GM21447 (cell line): Measurements from ENCODE around the gene SPTBN5.

Experiments
- ATAC-seq: cut with Tn5 transposase; IDR thresholded peaks from one replicate; pipeline ENCODE4 v1.9.1; 2021; ENCODE audit not compliant: unreplicated experiment

The SPTBN5 gene

DNA sequence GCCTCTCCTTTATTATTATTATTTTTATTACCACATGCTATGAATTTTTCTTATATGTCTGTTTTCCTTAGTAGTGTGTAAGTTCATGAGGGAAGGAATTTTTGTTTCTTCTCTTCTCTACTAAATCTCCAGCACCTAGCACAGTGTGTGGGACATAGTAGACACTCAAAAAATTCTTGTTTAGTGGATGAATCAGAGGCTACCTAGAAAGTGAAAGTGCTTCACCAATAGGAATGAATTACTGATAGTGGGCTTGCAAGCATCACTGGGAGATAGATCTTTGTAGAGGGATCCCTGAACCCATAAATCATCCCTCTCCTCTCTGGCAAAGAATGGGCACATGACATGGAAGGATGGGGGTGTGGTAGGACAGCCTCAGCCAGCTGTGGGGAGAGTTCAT is 8.5 kb downstream of the SPTBN5 start:
- no peak for ATAC-seq

DNA sequence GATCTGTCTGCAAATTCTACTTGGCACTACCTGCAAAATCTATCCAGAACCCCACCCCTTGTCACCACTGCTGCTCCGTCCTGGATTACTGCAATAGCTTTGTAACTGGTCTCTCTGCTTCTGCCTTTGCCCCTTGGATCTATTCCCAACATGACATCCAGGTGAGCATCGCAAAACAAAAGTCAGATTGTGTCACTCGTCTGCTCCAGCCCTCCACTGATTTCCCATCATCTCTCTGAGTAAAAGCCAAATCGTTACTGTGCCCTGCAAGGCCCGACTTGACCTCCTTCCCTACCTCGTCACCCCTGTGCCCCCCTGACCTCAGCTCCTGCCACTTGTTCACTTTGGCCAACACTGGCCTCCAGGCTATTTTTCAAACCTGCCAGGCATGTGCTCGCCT is 9.4 kb downstream of the SPTBN5 start:
- no peak for ATAC-seq

DNA sequence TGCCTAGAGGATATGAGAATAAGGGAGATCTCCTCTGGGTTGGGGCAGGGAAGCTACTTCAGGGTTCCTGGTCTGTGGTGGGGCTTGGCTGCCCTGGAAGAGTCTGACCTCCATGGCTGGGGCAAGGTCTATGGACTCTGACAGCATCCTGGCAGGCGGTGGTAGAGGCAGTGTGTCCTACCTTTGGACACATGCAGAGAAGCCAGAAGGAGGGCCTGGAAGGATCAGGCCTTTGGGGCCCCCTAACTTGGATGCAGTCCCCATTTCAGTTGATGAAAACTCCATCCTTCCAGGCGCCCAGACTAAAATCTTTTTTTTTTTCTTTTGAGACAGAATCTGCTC is 10.4 kb downstream of the SPTBN5 start:
- ATAC-seq, result no peak

DNA sequence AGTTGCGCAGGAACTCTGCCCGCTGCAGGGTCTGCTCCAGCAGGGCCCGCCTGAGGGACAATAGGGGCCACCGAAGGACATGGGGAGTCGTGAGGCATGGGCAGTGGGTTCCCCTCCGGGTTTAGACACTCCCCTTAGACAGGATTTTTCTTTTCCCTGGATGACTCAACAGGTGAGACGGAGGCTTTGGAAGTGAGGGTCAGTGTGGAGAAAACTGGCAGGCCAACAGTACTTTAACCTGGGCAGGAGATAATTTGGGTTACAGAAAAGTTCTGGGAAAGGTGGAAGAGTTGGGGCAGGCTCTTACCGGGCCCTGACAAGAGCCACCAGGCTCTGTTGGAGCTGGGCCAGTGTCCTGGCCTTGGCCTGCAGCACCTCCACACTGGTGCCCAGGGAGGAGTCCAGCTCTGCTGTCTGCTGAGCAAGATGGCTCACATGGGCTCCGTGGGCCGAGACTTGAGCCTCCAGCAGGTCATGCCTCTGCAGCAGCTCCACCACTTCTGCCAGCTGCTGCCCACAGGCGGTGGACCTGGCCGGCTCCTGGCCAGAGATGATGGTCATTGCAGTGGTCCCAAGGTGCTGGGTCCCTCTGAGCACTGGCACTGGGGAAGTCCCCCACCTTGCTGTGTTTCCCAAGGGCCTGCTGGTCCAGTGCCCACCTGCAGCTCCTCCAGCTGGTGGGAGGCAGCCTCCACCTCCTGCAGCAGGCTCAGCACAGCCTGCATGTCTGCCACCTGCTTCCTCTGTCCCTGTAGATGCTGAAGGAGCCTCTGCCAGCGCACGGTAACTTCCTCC is 11.0 kb downstream of the SPTBN5 start:
- no peak for ATAC-seq

DNA sequence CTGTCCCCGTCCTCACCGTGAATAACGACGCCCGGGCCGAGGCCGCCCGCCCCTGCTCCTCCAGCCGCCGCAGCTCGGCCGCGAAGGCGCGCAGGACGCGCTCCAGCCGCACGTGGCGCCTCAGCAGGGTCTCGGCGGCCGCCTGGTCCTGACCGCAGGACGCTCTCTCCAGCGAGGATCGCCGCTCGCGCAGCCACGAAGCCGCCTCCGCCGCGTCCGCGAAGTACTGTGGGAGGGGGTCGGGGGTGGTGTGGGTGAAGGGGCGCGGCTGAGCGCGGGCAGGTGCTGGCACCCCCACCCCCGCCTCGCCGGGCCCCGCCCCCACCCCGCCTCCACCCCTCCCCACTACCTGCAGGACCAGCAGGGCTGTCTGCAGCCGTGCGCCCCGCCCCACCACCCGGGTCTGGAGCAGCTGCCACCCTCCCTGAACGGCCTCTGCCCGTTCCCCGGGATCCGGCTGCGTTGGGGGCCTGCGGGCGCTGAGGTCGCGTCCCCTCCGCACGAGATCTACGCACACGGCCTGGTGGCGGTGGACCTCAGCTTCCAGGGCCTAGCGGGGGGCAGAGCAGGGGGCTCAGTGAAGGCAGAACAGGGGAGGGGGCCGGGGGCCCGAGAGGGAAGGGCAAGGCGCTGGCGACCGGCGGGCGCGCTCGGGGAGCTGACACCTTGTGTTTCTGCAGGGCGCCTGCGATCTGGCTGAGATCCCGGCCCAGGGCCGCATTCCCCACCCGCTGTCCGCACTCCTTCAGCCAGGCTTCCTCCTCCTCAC is 11.7 kb downstream of the SPTBN5 start:
- no peak for ATAC-seq

DNA sequence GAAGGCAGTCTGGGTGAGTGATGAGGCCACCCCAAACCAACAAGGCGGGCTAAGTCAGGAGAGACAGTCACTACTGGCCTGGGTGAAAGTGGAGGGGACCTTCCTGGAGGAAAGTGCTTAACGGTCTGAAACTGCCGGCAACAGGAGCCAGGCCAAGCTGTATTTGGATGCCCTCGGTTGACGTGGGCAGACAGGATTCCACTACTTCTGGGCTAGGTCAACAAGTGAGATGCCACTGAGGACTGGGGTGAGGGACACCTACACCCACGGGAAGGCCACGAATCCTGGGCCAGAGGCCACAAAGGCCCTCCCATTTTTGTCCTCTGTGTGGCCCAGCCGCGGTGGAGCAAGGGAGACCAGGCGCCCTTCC is 12.3 kb downstream of the SPTBN5 start:
- no peak for ATAC-seq

DNA sequence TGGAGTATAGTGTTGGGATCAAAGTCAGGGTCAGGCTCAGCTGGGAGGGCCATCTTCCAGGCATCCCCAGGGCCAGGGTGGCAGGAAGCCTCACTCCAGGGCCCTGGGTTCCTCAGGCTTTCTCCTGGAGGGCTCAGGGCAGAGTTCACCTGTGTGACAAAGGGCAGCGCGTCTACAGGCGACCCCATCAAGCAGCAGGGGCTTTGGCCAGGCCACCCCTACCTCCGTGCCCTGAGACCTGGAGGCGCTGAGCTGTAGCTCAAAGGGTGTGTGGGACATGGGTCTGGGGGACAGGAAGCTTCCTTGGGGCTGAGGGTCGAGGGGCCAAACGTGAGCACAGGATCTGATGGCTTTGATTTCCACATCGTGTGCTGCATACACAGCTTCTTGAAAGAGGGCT is 12.8 kb downstream of the SPTBN5 start:
- no peak for ATAC-seq

DNA sequence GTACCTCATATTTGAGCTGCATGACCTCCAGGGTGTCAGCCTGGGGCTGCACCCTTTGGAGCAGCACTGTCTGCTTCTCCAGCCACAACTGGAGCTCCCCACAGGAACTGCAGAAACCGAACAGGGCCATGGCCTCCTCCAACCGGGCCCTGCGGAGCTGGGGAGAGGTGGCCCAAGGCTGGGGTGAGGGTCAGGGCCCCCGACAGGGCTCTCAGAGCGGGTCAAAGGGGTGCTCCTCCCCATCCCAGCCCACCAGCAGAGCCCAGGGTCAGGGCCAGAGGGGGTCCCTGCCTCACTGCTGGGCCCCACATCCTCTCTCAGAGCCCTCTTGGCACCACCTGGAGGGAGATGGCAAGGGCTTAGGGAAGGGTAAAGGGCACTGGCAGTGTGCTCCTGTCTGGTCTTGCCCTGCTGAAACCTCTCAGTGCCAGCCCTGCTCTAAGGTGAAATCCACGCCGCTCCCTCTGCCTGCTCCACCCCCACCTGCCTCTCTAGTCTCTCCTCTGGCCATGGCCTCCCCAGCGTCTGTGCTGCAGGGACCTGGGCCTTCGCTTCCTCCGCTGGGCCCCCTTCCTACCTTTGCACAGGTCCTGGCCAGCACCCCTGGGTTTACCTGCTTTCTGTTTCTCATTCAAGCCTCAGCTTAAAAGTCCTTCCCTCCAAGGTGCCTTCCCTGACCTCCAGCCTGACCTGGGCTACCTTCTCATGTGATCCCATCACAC is 13.5 kb downstream of the SPTBN5 start:
- ATAC-seq, result no peak

DNA sequence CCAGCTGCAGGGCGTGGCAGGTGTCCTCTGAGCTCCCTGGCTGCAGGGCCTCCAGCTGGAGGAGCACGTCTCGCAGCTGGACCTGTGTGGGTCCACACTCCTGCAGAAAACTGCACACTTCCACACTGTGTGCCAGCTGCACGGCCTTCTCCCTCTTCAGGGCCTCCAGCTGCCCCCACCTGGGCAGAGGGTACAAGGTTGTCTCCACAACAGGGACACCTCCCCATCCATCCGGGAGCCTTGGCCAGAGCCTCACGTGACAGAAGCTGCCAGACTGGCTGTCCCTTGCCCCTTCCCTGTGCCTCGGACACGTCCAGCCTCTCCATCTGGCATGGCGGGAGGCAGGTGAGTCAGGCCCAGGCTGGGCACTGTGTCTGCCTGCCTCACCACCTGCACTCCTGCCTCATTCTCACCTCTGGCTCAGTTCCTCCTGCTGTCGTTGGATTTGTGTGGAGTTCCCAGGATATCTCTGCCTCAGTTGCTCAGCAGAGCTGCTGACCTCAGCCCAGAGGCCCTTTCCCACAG is 14.5 kb downstream of the SPTBN5 start:
- ATAC-seq, result no peak

DNA sequence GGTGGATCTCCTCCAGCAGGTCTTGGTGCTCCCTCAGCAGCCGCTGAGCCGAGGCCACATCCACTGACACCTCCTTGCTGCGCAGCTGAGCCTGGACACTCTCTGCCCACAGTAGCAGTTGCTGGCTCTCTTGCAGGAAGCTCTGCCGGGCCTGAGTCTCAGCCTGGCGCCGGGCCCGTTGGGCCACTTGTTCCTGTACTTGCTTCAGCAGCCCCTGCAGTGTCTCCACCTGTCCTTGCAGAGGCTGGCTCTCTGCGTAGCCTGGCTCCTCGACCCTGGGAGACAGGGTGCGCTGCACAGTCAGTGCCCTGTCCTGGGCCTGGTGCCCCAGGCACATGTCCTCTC is 15.5 kb downstream of the SPTBN5 start:
- ATAC-seq, result no peak

DNA sequence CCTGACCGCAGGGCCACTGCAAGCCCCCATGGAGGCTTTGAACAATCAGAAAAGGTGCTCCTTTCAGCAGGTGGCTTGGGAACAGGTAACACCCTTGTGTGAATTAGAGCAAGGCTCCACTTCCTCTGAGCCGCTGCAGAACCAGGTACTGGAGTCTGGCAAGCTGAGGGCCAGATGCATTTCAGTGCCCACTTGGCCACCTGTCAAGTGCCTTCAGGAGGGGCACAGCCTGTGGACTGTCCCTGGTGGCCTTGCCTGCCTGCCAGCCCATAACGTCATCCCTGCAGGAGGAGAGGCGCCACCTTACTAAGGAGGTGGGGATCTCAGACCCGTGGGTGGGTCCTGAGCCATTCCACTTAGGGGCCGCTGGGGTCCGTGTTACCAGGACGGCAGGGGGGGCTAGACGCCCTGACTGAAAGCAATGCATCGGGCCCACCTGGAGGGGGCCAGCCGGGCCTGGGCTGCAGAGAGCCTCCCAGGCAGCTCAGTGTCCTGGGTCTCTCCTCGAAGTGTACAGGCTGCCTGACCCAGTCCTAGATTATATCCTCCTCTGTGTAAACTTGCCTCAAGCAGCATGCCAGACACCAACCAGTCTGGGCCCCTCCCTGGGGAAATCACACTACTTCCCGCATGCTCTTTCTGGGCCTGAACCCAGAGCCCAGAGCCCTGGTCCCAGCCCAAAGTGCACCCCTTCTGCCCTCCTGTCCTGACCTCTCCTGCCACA is 16.1 kb downstream of the SPTBN5 start:
- ATAC-seq, result no peak

DNA sequence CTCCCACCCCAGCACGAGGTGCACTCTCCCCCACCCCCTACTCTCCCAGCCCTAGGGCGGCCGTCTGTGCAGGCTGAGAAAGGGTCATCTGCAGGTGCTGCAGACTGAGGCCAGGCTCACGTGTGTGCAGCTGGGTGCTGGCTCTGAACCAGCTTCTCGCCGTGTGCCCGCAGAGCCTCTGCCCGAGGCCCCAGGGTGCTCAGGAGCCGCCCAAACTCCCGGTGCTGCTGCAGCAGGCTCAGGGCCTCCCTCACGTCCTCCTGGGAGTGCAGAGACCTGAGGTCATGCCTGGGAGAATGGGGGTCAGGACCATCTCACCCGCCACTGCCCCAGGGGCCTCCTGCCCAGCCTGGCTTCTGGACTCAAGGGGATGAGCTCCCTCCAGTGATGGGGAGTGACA is 17.2 kb downstream of the SPTBN5 start:
- ATAC-seq, result no peak

DNA sequence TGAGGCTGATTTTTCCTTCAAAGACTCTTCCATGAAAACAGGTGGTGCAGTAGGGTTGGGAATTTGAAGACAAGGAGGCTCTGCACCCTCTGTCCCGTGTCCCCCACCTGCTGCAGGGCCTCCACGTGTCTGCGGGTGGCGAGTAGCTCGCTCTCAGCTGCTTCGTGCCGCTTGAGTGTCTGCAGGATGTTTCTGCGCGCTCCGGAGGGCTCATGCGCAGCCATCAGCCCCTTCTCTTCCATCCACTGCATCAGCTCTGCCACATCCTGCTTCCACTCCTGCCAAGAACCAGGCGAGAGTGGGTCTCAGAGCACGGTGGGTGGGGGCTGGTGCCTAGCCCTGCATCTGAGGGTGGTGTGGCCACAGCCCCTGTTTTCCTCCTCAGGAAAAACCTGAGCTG is 17.8 kb downstream of the SPTBN5 start:
- ATAC-seq, result no peak

DNA sequence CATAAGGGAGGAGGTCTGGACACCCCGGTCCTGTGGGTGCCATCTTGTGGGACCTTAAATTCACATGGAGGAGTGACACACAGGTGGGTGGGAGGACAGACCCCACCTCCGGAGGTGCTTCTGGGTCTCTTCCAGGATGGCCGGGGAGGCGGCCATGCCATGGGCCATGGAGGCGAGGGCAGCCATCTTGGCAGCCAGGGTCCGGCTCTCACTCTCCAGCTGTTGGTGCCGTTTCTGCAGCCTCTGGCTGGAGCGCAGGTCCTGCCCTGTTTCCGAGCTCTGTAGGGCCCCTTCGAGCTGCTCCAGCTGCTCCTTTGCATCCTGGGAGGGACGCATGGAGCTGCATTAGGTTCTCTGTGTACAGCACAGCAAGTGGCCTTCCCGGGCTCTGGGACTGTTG is 19.1 kb downstream of the SPTBN5 start:
- no peak for ATAC-seq

DNA sequence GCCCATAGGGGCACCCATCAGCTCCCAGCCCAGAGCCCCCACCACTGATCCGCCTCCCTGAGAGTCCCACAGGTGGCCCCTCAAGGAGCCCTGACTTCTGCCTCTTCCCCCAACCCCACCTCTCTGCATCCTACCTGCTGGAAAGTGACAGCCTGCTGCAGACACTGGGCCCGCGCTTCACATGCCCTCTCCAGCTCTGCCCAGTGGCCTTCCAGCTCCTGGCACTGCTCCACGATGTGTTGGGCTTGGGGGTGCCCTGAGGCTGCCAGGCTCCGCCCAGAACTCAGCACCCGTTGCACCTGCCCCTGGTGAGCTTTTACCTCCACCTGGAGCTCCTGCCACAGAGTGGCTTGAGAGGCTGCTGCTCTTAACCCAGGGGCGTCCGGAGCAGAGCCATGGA is 20.1 kb downstream of the SPTBN5 start:
- ATAC-seq, result no peak

DNA sequence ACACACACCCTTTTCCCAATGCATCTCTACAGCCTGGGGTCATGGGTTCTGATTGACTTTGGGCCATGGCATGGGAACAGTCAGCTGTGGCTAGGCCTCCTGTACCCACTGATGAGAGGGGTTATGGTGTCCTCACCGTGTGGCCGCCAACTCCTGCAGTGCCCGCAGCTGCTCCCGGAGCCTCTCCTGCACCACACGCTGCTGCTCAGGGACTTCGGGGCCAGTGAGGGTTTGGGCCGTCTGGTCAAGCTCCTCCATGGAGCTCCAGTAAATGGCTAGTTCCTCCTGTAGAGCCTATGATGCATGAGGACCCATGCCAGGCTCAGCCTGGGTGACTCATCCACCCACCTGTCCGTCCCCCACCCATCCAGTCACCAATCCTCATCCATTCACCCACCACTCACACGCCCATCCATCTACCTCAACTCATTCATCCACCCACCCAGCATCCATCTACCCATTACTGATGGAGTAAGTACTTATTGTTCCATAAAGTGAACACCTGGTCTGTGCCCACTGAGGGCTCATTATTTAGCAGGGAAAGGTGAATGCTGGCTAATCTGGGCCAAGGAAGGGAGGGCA is 21.6 kb downstream of the SPTBN5 start:
- no peak for ATAC-seq

DNA sequence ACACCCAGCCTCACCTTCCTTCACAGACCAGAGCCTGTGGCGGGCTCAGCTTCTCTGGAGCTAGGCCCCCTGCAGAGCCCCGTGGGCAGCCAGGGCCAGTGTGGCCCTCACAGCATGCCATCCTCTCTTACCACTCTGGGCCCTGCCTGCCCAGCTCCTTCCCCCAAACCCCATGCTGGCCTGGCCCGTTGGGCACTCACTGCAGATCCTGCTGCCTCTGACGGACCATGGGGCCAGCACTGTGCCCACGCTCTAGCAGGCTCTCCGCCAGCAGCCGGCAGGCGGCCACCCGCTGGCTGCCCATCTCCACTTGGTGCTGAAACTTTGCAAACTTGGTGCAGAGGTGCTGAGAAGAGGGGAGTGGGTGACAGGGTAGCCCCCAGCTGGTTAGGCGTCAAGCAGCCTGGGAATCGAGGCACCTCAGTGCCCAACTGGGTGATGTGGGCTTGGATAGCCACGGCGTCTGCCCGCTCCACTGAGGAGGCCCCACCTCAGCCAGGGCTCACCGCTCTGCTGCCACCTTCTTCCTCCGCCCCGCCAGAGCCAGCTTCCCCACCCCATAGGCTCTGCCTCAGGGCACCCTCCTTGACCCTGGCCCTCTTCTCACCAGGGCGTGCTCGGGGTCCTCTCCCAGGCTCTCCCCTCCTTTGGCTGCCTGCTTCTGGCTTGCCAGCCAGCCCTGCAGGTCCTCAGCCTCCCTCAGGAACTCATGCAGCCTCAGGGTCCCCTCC is 22.5 kb downstream of the SPTBN5 start:
- ATAC-seq, result no peak

DNA sequence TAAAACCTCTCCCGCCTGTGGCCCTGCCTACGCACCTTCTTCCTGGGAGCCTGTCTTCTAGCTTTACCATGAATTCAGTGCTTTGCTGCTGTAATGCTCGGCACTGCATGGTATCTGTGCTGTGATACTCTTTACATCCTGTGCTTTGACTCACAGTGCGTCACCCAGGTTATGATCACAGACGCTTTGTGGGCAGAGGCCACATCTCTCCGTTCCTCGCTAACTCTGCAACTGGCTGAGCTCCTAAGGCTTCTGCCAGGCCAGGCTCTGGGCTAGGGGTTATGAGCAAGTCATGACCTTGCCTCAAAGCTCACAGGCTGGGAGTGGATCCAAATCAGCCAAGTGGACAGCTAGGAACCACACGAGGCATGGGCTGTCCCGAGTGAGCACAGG is 23.2 kb downstream of the SPTBN5 start:
- no peak for ATAC-seq

DNA sequence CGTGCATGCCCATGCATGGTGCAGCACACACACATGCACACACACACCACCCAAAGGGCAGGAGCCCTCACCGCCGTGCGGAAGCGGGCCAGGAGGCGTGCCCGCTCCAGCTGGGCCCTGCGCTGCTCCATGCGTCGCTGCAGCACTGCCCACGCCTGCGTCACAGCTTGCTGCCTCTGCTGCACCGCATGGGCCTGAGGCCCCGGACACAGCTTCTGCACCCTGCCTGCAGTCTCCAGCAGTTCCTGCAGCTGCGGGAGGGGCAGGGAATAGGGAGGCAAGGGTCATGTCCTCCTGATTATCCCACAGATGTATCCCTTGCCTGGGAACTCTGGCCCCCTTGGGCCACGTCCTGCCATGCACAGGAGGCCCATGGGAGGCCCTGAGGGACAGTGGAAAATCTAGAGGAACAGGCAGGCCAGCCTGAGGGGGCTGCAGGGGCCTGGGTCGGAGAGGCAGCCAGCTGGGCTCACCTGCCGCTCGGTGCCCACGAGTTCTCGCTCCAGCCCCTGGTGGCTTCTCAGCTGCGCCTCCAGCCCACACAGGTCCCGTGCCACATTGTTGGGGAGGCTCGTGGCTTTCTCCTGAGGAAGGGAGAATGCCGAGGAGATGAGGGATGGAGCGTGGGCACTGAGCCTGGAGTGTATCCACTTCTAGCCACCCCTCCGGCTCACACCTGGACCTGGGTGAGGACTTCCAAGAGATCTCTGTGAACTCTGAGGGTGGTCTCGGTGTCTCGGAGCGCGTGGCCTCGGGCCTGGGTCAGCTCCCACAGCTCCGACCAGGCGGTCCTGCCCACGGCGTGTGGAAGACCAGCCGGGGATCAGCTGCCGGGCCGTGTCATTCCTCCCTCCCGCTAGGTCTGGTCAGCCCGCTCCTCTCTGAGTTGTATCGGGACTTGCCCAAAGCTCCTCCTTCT is 23.8 kb downstream of the SPTBN5 start:
- ATAC-seq, result no peak
